ENCODE data around the gene SCNN1A. TPM values are rescaled to one million over a fixed set of nuclear protein-coding genes. Genes with fewer than 3 reads are reported as not detected.

The SCNN1A gene
- total RNA-seq, 4 donors from 2014 or later, result 74.6 to 139 (median 119) TPM

GRCh38 chr12:6358881-6359280 lies 16.5 kb downstream of the SCNN1A start:
- WGBS, 2 donors, result 72 to 79% methylated on average over 1 of the region's 1 CpG
- no peak for DNase-seq (ENCODE audit: low spot score in 2 of 2)
- TF ChIP-seq POLR2A (IDR thresholded peaks at IDR 0.05), result no peak
- TF ChIP-seq, protein P1, sequence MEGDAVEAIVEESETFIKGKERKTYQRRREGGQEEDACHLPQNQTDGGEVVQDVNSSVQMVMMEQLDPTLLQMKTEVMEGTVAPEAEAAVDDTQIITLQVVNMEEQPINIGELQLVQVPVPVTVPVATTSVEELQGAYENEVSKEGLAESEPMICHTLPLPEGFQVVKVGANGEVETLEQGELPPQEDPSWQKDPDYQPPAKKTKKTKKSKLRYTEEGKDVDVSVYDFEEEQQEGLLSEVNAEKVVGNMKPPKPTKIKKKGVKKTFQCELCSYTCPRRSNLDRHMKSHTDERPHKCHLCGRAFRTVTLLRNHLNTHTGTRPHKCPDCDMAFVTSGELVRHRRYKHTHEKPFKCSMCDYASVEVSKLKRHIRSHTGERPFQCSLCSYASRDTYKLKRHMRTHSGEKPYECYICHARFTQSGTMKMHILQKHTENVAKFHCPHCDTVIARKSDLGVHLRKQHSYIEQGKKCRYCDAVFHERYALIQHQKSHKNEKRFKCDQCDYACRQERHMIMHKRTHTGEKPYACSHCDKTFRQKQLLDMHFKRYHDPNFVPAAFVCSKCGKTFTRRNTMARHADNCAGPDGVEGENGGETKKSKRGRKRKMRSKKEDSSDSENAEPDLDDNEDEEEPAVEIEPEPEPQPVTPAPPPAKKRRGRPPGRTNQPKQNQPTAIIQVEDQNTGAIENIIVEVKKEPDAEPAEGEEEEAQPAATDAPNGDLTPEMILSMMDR (IDR thresholded peaks at IDR 0.05), result no peak
- intact Hi-C loops (cut with DNase I; ENCODE audit: low total_unique reads), result no loop called here
- no peak overlapping the region for H3K4me3 ChIP-seq (ENCODE audit: low read depth, poor library complexity, severe bottlenecking)

GRCh38 chr12:6356374-6356820 lies 19.0 kb downstream of the SCNN1A start:
- intact Hi-C loops (cut with DNase I; ENCODE audit: low total_unique reads), result no loop called here
- TF ChIP-seq, protein P1 (IDR thresholded peaks at IDR 0.05), result no peak
- no peak for TF ChIP-seq POLR2A (IDR thresholded peaks at IDR 0.05)
- H3K4me3 ChIP-seq (ENCODE audit: low read depth, poor library complexity, severe bottlenecking), result no peak overlapping the region
- no peak for DNase-seq (ENCODE audit: low spot score in 2 of 2)
- 95 to 96% methylated on average over 5 of the region's 5 CpGs for WGBS, 2 donors

GRCh38 chr12:6355491-6356373 lies 19.6 kb downstream of the SCNN1A start:
- intact Hi-C loops (cut with DNase I; ENCODE audit: low total_unique reads), result no loop called here
- H3K4me3 ChIP-seq (ENCODE audit: low read depth, poor library complexity, severe bottlenecking), result no peak overlapping the region
- TF ChIP-seq, protein P1 (IDR thresholded peaks at IDR 0.05), result no peak
- TF ChIP-seq POLR2A (IDR thresholded peaks at IDR 0.05), result no peak
- no peak for DNase-seq (ENCODE audit: low spot score in 2 of 2)
- WGBS, 2 donors, result 68 to 79% methylated on average over 8 of the region's 8 CpGs

DNA sequence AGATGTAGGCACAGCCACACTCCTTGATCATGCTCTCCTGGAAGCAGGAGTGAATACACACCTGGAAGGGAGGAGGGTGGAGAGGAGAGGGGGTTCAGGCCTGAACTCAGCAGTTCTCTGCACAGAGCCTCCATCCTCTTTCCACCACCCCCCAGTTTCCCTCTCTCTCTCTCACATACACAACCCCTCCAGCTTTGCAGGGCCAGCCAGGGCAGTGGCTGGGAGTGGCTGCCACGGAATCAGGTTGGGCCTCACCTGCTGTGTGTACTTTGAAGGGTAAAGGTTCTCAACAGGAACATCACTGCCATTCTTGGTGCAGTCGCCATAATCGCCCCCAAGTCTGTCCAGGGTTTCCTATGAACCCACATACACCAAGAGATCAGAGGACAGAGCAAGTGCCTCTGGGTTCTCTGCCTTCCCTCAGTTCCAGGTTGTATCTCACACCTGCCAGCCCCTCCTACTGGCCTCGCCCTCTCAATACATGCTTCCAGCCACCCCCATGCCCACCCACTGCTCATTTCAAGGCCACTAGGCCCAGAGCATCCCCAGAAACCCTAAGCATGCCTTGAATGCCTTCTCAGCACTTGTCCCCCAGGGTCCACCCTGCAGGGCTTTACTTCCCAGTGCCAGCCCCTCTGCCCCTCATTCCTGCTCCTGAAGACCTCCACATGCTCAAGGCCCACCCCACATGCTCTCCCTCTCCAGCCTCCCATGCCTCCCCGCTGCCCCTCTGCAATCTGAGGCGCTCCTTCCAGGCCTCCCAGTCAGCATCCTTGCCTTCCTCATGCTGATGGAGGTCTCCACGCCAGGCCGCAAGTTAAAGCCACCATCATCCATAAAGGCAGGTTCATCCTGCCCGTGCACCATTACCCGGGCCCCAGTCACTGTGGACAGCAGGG lies 20.6 kb downstream of the SCNN1A start:
- no peak for DNase-seq (ENCODE audit: low spot score in 2 of 2)

More for the DNA sequence above, 20.6 kb downstream of the SCNN1A start:
- 92 to 94% methylated on average over 10 of the region's 10 CpGs for WGBS, 2 donors
- intact Hi-C loops (cut with DNase I; ENCODE audit: low total_unique reads), result no loop called here
- H3K4me3 ChIP-seq (ENCODE audit: low read depth, poor library complexity, severe bottlenecking), result no peak overlapping the region
- no peak for TF ChIP-seq POLR2A (IDR thresholded peaks at IDR 0.05)
- TF ChIP-seq, protein P1 (IDR thresholded peaks at IDR 0.05), result no peak
